NCI-H2227 treated with DMSO at 0.1 percent for 48 hours (cell line): ENCODE data around the gene GLDC.
A peak's percentile ranks its signal among the peaks of the same experiment; 100 is the strongest.
"Not testable (repeated sequence)": the region's sequence is repeated elsewhere in the genome, so short reads cannot be mapped to it uniquely, and the experiment has no call there.

Experiments used
- DNase-seq: peaks from one replicate; lab custom pipeline; 2025; lab: John Stamatoyannopoulos, UW

Gene GLDC

DNA sequence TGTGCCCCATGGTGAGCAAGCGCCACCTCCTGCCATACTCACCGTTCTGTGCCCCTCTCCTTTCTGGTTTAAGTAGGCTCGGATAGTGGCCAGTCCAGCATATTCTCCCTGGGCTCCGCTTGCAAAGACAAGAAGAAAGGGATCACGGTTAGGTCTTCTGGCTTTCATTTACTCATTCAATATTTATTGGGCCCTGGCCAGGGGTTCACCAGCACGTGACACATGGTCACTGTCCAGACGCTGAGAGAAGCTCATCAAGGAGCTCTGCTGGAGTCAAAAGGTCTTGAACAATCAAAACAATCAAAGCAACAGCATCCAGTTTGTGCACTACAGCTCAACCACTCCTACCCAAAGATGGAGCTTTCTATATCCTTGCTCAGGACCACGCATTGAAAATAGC lies 80.2 kb downstream of the GLDC start:
- no peak for DNase-seq

DNA sequence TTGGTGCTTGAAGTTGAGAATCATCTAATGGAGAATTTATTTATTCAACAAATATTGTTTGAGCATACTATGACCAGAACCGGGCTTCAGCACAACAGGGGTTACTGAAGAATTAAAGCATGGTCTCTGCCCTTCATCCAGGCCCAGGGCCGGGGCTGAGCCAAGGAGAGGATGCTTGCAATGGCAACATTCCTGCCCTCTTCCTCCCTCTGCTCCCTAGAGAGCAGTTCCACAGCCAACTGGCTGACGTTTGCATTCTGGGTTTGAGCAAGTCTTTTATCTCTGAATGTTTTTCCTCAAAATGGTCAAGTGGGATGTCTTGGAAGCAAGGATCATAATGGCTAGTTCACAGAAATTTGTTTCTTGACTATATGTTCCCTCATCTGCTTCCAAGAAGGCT lies 80.7 kb downstream of the GLDC start:
- no peak for DNase-seq

DNA sequence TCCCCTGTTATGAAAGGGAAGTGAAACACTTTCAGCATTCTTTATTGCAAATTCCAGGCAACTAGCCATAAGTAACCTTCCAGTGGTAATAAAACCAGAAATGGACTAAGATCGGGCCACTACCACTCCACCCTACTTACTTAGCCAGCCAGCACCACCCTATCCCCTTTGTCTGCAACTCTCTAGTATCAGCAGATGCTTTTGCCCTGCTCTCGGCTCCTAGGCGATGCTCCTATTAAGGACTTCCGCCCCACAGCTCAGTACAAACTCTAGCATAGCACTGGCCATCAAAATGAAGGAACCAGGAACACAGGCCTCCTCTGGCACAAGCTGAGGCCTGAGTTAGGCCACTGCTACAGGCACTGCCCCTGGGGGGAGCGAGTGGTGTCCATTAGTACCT lies 81.2 kb downstream of the GLDC start:
- no peak for DNase-seq

DNA sequence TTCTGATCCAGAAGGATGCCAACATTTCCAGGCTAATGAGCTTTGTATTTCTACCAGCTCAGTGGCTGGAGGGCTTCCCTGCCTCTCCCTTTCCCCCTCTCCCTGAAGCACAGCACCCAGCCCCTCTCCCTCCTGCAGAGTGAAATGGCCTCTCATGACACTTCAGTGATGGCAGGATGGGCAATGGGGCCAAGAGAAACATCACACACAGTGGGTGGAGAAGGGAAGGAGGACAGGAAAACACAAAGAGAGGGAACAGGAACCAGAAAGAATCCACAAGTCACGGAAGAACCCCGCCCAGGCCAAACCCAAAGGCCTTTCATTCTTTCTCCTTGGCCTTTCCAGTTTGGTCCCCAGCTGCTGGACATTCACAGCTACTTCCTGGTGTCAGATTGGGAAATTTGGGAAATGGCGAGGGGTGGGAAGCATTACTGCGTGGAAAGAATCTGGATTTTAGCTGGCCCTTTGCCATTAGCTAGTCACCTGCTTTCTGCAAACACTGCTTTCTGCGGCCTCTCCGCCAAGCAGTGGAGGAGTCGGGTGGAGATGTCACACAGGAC lies 82.6 kb downstream of the GLDC start:
- DNase-seq = no peak

DNA sequence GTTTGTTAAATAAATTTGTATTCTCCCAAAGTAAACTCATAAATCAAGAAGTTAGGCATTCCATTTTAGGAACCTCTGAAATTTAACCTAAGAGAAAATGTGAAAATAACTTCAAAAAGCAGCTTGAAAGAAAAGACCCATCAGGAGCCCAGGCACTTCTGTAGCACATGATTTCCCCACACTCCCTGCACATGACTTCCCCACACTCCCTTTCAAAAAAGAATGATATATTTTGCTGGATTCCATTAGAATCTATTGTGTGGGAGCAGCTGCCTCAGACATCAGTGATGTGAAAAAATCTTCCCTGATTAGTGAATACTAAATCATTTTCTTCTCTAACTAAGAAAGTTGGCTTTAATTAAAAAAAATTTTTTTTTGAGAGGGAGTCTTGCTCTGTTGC lies 83.3 kb downstream of the GLDC start:
- no peak for DNase-seq

DNA sequence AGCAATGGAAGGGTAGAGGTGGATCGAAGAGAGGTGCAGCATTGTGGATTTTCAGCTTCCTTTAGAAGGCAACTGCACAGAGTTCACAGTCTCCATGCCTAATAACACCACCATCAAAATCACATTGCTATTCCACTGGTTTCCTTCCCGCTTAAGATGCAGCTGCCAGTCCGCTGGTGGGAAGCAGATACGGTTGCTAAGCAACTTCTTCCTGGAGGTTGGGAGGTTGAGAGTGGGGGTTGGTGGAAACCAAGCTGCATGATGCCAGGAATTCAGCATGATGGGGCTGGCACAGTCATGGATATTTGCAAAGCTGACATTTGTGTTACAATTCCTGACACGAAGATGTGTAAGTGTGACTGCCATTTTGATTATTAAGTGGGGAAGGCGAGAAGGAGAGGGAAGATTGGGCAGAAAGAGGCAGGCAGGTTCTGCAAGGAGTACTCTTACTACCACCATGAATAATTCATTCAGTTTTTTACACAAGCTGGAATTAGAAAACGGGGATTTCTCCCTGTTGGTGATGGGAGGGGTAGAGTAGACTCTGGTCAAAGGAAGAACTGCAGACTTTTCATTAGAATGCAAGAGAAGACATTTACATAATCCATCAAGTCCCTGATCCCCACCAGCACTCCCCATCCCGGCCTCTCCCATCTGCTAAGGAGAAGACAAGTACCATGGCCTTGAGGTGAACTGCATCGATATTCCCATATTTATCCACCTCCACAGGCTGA lies 87.5 kb downstream of the GLDC start:
- DNase-seq = peak; percentile 93

DNA sequence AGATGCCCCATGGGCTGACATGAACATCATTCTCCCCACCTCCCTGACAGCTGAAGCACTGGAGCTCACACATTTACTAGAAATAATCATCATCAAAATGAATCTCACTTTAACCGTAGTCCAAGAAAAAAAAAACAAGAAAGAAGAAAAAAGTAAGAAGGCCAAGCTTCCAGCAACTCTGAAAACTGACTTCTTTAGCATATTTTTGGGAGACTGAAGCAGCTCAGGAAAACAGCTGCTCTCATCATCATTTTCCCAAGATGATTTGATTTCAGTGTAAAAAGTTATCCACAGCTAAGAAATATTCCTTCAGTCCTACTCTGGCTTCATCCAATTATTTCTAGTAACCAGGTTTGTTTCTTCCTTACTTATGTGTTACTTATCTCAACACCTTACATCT lies 91.7 kb downstream of the GLDC start:
- no peak for DNase-seq

DNA sequence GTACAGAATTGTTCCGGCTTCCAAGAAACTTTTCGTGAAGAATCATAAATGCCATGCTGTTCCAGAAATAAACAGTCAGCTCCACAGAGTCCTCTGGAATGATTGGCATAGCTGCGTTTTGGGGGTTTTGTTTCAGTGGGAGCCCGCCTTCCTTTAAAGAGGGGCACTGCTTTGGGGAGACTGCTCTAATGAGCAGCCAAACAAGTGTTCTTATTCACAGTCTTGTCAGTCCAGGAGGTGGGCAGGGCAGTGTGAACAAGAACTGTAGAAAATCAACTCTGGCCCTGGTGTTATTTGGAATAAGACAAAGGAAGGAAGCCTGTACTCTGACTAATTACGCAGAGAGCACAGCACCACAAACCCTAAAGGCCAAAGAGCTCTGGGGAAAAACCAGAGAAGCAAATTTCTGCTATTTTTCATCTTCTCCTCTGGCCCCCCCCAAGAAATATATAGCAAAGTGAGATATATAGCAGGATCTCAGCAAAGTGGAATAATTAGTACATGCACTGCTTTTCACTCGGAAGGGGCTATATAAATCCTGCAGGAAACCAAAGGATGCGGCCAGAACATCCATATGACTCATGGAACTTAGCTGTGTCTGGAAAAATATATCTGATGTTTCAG lies 92.9 kb downstream of the GLDC start:
- no peak for DNase-seq

DNA sequence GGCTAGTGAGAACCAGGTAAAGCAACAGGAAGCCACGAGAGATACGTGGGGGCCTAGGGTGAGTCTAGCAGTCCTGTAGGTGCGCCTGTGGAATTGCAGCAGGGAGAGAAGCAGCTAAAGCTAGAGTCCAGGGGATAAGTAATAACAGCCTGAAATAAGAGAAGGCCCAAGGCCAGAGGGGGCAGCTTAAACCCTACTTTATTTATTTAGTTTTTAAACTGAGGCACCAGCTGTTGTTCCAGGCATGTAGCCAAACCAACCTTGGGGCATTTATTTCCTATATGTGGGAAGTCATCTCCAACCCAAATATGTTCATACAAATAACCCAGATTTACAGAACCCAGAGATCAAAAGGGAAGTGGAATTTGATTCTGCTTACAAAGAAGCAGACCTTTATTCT lies 93.5 kb downstream of the GLDC start:
- no peak for DNase-seq

DNA sequence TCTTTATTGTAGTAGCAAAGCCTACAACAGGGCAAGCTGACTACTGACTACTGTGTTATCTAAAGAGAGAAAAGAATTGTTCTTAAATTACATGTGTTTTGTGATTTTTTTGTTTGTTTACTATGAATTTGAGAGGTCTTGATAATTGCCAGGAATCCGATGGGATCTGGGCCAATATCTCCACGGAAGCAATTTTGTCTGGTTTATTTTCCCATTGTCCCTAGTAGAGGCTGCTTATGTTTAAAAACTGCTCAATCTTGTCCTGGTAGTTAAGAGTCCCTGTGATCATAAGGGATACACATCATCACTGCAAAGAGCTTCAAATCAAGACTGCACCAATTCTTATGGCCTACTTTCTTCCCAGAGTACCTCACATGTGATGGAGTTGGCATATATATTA lies 94.4 kb downstream of the GLDC start:
- DNase-seq = no peak

DNA sequence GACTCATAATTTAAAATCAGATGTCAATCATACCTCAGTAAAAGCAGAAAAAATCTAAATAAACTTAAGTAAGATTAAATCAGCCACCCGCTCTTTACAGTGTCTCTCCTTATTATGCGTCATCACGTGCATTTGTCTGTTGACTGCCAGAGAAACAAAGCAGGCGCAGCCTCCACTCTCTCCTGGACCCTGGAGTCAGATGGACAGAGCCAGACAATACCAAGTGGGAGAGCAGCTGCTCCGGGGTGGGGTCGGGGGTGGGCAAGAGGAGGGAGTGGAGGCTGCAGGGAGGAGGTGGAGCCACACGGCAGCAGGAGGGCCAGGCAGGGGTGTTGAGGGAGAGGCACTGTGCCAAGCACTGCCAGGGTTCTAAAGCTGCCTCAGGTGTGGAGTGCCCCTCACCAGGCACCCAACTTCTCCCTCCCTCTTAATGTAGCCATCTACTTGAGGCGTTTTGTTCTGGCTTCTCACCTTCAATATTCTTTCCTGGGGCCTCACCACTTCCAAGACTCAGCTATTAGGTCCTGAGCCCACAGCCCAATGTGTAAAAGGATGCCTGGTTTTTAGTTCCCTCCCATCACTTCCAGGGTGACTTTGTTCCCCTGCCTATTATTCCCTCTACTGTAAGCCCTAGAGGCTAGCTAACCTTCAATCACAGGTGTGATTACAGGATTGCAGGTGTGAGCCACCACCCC lies 96.3 kb downstream of the GLDC start:
- DNase-seq = peak; percentile 24

DNA sequence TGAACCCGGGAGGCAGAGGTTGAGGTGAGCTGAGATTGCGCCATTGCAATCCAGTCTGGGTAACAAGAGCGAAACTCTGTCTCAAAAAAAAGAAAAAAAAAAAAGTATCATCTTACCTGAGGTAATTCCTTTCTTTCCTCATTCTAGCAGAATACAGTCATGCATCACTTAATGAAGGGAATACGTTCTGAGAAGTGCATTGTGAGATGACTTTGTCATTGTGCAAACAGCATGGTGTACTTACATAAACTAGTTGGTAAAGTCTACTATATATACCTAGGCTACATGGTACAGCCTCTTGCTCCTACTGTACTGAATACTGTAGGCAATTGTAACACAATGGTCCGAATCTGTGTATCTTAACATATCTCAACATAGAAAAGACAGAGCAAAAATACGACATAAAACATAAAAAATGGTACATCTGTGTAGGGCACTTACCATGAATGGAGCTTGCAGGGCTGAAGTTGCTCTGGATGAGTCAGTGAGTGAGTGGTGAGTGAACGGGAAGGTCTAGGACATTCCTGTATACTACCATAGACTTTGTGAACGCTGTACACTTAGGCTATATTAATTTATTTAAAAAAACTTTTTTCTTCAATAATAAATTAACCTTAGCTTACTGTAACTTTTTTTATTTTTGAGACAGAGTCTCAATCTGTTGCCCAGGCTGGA lies 100.4 kb downstream of the GLDC start:
- no peak for DNase-seq

DNA sequence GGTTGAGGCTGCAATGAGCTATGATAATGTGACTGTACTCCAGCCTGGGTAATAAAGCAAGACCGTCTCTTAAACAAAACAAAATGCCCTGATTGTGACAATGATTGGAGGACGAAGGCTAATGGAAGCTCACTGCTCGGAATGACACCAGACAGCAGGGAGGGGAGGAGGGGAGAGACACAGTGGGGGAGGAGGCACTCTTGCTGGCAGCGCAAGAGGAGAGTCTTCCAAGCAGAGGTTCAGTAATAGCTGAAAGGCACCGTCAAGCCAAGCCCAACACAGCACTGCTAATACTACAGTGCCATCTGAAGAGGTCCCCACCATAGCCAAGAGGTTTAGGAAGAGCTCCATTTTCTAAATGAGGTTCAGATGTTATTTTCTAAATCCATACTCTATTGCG lies 102.3 kb downstream of the GLDC start:
- DNase-seq = peak; percentile 65

DNA sequence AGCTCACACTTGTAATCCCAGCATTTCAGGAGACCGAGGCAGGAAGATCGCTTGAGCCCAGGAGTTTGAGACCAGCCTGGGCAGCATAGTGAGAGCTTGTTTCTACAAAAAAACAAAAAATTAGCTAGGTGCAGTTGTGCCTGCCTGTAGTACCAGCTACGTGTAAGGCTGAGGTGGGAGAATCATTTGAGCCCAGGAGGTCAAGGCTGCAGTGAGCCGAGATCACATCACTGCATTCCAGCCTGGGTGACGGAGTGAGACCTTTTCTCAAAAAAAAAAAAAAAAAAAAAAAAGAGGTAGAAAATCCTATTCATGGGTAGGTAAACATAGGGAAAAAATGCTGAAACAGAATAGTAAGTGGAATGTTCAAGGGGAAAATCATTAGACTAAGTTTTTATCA lies 102.9 kb downstream of the GLDC start:
- not testable (repeated sequence) for DNase-seq

DNA sequence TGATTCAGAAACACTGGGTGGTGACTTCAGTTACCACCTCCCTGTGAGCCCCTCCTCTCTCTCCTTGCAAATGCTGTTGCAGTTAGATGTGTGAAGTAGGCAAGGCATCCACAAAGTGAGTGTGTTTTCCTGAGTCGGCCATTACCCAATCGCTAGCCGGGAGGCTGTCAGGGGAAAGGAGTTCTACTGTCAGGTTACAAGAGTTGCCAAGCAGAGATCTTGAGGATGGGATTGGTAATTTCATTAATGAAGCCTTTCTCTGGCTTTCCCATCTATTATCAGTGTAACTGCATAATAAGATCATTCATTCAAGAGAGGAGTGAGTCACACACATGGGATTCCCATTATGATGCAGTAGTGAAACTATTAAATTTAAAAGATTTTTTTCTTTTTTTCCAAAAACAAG lies 106.9 kb downstream of the GLDC start:
- DNase-seq = no peak

DNA sequence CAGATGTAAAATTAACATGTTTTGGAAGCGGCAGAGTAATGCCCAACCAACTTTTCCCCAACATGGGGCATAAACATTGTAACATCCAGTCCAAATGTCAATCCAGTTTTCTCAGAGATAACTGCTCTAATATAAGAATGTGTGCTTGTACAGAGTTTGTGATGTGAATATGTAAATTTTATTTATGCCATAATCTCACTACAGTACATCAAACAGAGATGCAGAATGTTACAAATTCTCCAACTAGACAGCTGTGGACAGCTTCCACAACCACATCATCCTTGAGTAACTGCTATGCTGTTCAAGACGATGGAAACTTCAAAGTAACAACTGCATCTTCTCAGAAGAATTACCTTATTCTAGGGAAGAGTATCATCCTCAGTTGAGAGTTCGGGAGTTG lies 109.9 kb downstream of the GLDC start:
- DNase-seq = no peak

DNA sequence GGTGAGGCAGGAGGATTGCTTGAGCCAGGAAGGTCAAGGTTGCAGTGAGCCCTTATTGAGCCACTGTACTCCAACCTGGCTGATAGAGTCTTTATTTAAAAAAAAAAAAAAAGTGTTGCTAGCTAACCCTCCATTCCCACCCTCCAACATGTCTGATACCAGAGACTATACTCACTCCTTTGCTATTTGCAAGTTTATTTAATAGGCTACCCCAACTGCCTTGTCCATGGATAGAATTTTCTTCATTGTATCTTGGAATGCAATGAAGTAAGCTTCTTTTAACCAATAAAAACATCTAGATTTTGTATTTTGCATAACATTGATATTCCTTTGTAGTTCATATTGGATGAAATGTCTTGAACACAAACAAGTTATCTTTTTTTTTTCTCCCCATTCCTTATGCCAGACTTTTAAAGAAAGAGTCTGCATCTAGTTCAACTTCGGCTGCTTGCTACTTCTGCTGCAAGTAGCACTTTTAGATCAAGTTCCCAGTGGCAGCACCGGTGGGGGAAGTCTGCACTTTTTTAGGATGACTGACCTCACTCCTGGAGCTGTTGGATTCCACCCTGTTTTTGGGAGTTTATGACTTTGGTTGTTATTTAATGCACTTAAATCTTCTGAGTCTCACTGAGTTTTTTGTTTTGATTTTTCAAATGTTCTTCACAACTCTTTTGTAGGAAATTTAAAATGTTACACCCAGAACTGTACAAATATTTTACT lies 120.0 kb downstream of the GLDC start:
- no peak for DNase-seq

DNA sequence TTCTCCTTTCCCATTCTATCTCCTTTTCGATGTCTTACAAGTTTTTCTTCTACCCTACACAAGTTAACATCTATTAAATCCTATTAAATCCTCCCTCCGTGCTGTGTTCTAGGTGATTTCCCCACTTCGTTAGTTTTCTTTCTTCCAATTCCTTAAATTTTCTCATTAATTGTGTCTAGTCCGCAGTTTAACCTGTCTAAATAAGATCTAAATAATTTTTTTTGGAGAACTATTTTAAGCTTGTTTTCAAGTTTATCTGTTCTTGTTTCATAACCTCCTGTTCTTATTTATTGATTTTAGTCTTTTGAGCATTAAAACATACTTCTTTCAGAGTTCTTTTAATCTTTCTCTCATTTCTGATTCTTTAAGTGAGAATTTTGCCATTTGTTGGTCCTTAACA lies 123.3 kb downstream of the GLDC start:
- no peak for DNase-seq

DNA sequence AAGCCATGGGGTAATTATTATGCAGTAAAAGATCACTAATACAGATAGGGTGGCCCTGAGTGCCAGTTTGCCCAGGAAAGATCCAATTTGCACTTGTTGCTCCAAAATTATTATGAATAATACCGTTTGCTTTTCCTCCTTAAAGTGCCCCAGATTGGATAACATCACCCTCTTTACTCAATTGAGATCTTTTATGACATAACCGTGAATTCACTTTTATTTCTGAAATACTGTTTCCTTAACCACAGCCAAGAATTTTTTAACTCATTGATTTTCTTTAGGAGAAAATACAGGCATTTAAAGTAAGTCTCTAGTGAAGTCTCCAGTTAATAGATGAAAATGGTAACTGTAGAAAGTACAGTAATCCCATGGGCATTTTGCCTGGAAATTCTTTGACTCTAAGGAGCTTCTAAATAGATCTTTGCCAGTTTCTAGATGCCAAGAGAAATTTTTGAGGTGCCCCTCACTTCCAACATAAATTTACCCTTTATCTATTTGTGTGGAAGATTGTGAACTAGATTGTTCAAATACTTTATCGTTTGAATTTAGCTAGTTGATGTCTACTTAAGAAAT lies 133.4 kb downstream of the GLDC start:
- DNase-seq = no peak

DNA sequence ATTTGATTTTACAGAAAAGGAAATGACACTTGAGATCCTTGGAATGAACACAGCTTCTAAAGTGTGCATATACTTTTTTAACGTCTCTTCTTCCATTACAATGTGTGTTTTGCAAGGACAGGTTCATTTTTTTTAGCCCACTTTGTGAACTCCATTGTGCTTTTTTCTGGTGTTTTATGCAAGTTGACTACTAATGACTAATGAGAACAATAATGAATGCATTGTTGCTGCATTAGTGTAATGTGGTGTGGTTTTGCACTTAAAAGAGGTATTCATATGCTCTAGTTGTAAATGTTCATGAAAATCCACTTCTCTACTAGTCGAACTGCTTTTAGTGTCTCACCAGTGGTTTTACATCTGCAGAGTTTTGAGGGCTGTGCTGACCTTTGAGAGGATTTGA lies 139.0 kb downstream of the GLDC start:
- no peak for DNase-seq

DNA sequence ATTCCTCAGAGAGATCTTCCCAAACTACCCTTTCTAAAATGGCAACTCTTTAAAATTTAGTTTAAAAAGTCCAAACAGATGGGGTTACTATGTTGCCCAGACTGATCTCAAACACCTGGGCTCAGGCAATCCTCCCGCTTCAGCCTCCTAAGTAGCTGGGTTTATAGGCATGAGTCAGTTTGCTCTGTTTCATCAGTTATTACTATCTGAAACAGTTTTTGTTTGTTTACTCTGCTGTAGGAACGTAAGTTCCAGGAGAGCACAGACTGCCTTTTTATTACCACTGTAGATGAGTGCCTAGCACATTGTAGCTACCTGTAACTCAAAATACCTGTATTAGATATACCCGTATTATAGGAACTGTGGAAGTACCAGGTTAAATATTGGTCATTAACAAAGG lies 143.1 kb downstream of the GLDC start:
- no peak for DNase-seq
